Fibroblast of pulmonary artery (primary cell): ENCODE data around the gene C4orf17.

Experiments used
- DNase-seq: peaks from one replicate; pipeline ENCODE4 v3.0.0-alpha.2; 2010; ENCODE audit warnings: low read depth
- H3K4me3 ChIP-seq: replicated peaks from 2 replicates; pipeline ENCODE4 v1.5.1; 2011; ENCODE audit warnings: low read depth, mild to moderate bottlenecking, control low read depth, low read length, moderate library complexity
- TF ChIP-seq, protein P1 (sequence below): IDR thresholded peaks from 2 replicates; pipeline ENCODE4 v1.5.1; 2011; ENCODE audit warnings: mild to moderate bottlenecking, control low read depth, low read length, inconsistent platforms; ENCODE audit errors: missing control alignments

C4orf17 gene

GRCh38 chr4:99536271-99536670, 25.4 kb downstream of the C4orf17 start:
- TF ChIP-seq, protein P1, sequence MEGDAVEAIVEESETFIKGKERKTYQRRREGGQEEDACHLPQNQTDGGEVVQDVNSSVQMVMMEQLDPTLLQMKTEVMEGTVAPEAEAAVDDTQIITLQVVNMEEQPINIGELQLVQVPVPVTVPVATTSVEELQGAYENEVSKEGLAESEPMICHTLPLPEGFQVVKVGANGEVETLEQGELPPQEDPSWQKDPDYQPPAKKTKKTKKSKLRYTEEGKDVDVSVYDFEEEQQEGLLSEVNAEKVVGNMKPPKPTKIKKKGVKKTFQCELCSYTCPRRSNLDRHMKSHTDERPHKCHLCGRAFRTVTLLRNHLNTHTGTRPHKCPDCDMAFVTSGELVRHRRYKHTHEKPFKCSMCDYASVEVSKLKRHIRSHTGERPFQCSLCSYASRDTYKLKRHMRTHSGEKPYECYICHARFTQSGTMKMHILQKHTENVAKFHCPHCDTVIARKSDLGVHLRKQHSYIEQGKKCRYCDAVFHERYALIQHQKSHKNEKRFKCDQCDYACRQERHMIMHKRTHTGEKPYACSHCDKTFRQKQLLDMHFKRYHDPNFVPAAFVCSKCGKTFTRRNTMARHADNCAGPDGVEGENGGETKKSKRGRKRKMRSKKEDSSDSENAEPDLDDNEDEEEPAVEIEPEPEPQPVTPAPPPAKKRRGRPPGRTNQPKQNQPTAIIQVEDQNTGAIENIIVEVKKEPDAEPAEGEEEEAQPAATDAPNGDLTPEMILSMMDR = no peak
- H3K4me3 ChIP-seq = no peak overlapping the region
- DNase-seq = no peak

- no peak overlapping the region for H3K4me3 ChIP-seq
- TF ChIP-seq, protein P1 = no peak
- no peak for DNase-seq
Observed at GRCh38 chr4:99536848-99537247, 26.0 kb downstream of the C4orf17 start.

DNA sequence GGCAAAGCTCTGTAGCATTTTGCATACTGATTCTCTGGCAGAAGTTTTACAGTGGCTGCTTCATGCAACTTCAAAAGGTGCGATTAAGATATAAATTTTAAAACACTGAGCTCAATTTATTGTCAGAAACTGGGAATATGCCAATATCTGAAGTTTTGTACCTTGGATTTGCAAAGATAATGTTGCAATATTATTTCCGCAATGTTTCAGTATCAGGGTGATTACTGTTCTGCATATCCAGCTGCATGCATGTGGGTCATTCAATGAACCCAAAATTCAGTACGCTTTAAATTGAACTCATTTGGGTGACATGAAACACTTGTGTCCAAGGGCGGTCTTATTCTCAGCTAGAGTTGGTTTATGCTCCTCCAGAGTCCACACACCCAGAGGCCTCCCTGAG, 26.9 kb downstream of the C4orf17 start:
- no peak overlapping the region for H3K4me3 ChIP-seq
- DNase-seq = no peak
- TF ChIP-seq, protein P1 = no peak

DNA sequence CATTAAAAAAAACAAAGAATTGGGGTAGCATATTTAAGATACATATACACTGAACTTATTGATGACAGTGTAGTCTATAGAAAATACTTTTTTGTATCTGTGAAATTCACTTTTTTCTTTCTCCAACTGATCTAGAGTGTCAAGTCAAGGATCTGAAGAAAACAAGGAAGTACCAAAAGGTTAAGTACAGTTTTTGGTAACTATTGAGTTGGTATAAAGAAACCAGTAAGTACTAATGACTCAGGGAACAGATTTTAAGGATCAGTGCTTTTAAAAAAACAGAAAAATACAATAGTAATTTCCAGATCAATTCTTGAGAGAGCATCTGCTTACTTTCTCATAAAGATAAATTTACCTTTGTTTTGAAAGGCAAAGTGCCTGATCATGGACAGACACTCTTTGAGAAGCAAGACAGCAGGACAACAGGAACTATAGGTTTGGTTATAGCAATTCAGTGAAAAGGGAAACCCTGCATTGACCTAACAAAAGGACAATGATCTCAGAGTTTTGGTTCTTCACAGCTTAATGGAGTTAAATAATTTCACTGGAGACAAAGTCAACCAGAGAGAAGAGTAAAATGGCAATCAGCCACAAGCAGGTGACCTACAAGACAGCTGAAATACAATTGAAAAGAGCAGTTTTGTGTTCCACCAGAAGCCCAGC, 29.6 kb downstream of the C4orf17 start:
- H3K4me3 ChIP-seq = no peak overlapping the region
- no peak for DNase-seq
- TF ChIP-seq, protein P1 = no peak

GRCh38 chr4:99552872-99553271, 42.1 kb downstream of the C4orf17 start:
- TF ChIP-seq, protein P1 = no peak

GRCh38 chr4:99563310-99564186, 52.7 kb downstream of the C4orf17 start, which contains the start of gene TRMT10A:
TRMT10A (minus strand) TSS chr4:99564039; CDS start chr4:99559338, 4,701 bp downstream.
- TF ChIP-seq, protein P1 = no peak
- peak within 1 kb of the TSS; percentile 82 for H3K4me3 ChIP-seq
- peak; percentile 98 for DNase-seq

More at GRCh38 chr4:99552872-99553271, 42.1 kb downstream of the C4orf17 start:
- H3K4me3 ChIP-seq = no peak overlapping the region
- no peak for DNase-seq
